IPS-18a (cell line): ENCODE results near the gene DHRSX.
"Not testable (repeated sequence)": the region's sequence is repeated elsewhere in the genome, so short reads cannot be mapped to it uniquely, and the experiment has no call there.

Experiments used
- H3K27ac ChIP-seq: one replicate; pipeline ENCODE4 v1.5.1; 2013; ENCODE audit warnings: low read length
- H3K27me3 ChIP-seq: one replicate; pipeline ENCODE4 v1.6.1; 2013; ENCODE audit warnings: mild to moderate bottlenecking, low read length; ENCODE audit not compliant: control insufficient read depth, insufficient read depth
- H3K36me3 ChIP-seq: one replicate; pipeline ENCODE4 v1.6.1; 2013; ENCODE audit warnings: low read depth, low read length; ENCODE audit not compliant: control insufficient read depth
- H3K4me1 ChIP-seq: one replicate; pipeline ENCODE4 v1.6.1; 2013; ENCODE audit warnings: low read depth, low read length; ENCODE audit not compliant: control insufficient read depth
- H3K4me3 ChIP-seq: one replicate; pipeline ENCODE4 v1.5.1; 2013; ENCODE audit warnings: low read length
- H3K9ac ChIP-seq: one replicate; pipeline ENCODE4 v1.6.1; 2013; ENCODE audit warnings: mild to moderate bottlenecking, low read length, moderate library complexity
- H3K9me3 ChIP-seq: one replicate; pipeline ENCODE4 v1.6.1; 2013; ENCODE audit warnings: low read depth, low read length; ENCODE audit not compliant: control insufficient read depth

The DHRSX gene

DNA sequence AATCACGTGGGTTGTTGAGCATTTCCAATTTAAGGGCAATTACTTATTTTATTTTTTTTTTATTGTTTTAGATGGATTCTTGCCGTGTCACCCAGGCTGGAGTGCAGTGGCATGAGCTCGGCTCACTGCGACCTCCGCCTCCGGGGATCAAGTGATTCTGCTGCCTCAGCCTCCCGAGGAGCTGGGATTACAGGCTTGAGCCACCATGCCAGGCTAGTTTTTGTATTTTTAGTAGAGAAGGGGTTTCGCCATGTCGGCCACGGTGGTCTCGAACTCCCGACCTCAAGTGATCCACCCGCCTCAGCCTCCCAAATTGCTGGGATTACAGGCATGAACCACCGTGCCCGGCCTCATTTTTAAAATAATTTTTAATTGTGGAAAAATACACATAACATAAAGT lies 111.0 kb downstream of the DHRSX start:
- not testable (repeated sequence) for H3K4me3 ChIP-seq, H3K27me3 ChIP-seq, H3K4me1 ChIP-seq, H3K9ac ChIP-seq, H3K36me3 ChIP-seq, H3K9me3 ChIP-seq, H3K27ac ChIP-seq

DNA sequence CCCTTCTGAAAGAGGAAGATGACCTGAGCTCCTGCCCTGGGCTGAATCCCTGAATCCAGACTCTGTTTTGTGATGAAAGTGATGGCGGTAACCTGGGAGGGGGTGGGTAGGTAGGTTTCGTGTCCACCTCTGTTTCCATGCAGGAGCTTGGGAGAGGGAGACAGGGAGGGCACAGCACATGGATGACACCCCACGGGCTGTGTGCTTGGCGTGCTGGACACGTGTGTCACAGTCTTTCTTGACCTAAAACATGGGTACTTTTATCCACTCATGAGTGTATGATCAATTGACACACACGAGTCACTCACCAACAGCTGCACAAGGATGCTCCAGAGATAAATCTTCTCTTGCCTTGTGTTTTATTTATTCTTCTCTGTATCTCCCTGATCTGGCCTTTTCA lies 111.5 kb downstream of the DHRSX start:
- H3K27ac ChIP-seq: no peak overlapping the region

DNA sequence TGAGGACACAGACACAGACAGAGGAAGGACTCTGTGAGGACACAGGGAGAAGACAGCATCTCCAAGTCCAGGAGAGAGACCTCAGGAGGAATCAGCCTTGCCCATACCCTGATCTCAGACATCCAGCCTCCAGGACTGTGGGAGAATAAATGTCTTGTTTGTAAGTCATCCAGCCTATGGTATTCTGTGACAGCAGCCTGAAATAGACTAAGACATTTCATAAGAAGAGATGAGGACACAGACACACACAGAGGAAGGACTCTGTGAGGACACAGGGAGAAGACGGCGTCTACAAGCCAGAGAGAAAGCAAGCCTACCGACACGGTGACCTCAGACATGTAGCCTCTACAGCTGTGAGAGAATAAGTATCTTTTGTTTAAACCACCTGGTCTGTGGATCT lies 112.1 kb downstream of the DHRSX start:
- H3K36me3 ChIP-seq: peaks cover 4% of the 10 kb centered on the region
- H3K4me1 ChIP-seq: peaks cover 3% of the 10 kb centered on the region
- no peak overlapping the region for H3K27ac ChIP-seq
- H3K27me3 ChIP-seq: no peaks in the 10 kb centered on the region
- H3K4me3 ChIP-seq: no peak overlapping the region
- peaks cover 6% of the 10 kb centered on the region for H3K9me3 ChIP-seq
- no peak overlapping the region for H3K9ac ChIP-seq

More for the DNA sequence above, 111.5 kb downstream of the DHRSX start:
- Histone ChIP-seq H3K4me3 (no peak overlapping the region), H3K36me3 (peaks cover 4% of the 10 kb centered on the region), H3K9me3 (peaks cover 6% of the 10 kb centered on the region), H3K27me3 (no peaks in the 10 kb centered on the region), H3K4me1 (peaks cover 3% of the 10 kb centered on the region), H3K9ac (no peak overlapping the region)

DNA sequence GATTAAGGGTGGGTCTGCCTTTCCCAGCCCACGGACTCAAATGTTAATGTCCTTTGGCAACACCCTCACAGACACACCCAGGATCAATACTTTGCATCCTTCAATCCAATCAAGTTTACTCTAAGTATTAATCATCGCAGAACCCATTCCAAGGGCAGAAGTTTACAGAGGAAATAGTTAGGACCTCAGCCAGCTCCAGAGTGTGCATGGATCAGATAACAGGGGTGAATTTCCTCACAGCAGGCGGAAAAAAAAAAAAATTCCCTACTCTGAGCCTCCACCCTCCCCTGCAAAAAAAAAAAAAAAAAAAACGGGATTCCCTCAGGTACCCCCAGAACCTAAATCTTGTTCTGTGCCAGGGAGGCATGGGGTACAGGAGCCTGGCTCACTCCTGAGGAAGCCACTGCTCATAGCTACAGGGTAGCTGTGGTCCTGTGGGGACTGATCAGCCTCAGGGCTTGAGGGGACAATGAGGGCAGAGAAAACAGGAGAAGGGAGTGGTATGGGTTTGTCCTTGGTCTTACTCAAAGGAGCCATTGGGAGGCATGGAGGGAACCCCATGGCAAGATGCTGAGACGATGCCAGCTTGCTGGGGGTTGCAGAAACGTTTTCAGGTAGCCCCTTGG lies 113.0 kb downstream of the DHRSX start:
- Histone ChIP-seq H3K27ac (no peak overlapping the region), H3K27me3 (no peaks in the 10 kb centered on the region), H3K9me3 (peaks cover 6% of the 10 kb centered on the region), H3K4me1 (peaks cover 3% of the 10 kb centered on the region), H3K36me3 (peaks cover 4% of the 10 kb centered on the region), H3K4me3 (no peak overlapping the region), H3K9ac (no peak overlapping the region)

DNA sequence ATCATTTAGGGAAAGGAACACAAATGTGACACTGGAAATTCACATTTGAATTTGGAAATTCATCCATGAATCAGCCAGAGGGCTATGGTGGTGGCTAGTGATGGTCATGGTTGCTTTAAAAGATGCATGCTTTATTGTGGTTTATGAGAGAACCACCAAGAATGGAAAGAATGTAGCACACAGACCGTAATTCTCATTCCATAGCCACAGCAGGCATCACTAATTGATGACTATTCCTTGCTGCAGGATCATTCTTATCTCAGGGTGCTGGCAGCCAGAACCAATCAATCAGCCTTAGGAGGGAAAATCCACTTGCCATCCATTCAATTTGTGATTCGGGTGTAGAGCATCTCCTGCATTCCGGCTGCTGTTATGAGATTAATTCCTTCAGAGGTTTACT lies 115.6 kb downstream of the DHRSX start:
- Histone ChIP-seq H3K4me3 (no peak overlapping the region), H3K4me1 (no peaks in the 10 kb centered on the region), H3K9me3 (no peaks in the 10 kb centered on the region), H3K9ac (no peak overlapping the region), H3K36me3 (no peaks in the 10 kb centered on the region), H3K27ac (no peak overlapping the region), H3K27me3 (no peaks in the 10 kb centered on the region)

DNA sequence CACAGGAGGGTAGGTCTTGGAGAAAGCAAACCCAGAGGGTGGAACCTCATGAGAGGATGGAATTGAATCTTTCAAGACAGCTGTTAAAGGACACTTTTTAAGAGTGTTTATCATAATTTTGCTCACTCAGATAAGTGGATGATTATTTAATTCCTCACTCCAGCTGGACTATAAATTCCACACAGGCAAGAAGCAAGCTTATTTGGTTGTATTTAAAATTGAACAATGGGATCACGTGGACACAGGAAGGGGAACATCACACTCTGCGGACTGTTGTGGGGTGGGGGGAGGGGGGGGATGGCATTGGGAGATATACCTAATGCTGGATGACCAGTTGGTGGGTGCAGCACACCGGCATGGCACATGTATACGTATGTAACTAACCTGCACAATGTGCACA lies 116.3 kb downstream of the DHRSX start:
- H3K27ac ChIP-seq: no peak overlapping the region
- no peaks in the 10 kb centered on the region for H3K4me1 ChIP-seq
- no peak overlapping the region for H3K4me3 ChIP-seq
- H3K9ac ChIP-seq: no peak overlapping the region
- H3K27me3 ChIP-seq: no peaks in the 10 kb centered on the region
- no peaks in the 10 kb centered on the region for H3K9me3 ChIP-seq
- no peaks in the 10 kb centered on the region for H3K36me3 ChIP-seq

DNA sequence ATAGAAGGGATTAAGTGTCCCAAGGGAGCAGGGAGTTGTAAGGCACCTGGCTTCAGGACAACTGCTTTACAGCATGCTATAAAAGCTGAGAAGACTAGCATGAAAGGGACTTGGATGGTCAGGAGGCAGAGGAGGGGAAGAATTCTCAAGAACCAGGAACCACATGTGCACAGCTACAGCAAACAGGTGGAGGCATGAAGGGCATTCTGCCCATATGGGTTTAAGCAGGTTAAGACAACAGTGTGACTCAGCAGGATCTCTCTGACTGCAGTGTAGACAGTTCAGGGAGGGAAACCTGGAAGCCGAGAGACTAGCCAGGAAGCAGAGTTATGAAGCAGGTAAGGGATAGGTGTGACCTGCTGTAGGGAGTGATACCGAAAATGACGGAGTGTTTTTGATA lies 117.0 kb downstream of the DHRSX start:
- H3K27me3 ChIP-seq: no peaks in the 10 kb centered on the region
- H3K27ac ChIP-seq: no peak overlapping the region
- no peaks in the 10 kb centered on the region for H3K4me1 ChIP-seq
- H3K4me3 ChIP-seq: no peak overlapping the region
- no peaks in the 10 kb centered on the region for H3K36me3 ChIP-seq
- no peak overlapping the region for H3K9ac ChIP-seq
- H3K9me3 ChIP-seq: no peaks in the 10 kb centered on the region

DNA sequence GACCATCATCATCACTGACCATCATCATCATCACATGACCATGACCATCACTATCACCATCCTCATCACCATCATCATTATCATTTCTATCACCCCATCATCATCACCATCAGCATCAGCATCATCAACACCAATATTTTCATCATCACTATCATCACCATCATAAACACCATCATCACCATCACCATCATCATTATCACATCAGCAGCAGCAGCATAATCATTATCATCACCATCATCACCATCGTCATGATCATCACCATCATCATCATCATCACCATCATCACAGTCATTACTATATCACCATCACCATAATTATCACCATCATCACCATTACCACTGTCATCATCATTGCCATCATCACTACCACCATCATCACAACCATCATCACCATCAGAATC lies 117.6 kb downstream of the DHRSX start:
- Histone ChIP-seq H3K4me1 (no peaks in the 10 kb centered on the region), H3K9ac (no peak overlapping the region), H3K36me3 (no peaks in the 10 kb centered on the region), H3K4me3 (no peak overlapping the region), H3K9me3 (no peaks in the 10 kb centered on the region), H3K27me3 (no peaks in the 10 kb centered on the region), H3K27ac (no peak overlapping the region)

DNA sequence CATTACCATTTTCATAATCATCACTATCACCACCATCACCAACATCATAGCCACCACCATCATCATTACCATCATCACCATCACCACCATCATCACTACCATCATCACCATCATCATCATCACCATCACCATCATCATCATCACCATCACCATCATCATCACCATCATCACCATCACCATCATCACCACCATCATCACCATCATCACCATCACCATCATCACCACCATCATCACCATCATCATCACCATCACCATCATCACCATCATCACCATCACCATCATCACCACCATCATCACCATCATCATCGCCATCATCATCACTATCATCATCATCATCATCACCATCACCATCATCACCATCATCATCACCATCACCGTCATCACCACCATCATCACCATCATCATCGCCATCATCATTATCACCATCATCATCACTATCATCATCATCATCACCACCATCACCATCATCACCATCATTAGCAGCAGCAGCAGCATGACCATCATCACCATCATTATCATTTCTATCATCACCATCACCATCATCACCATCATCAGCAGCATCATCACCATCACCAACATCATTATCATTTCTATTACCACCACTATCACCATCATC lies 118.2 kb downstream of the DHRSX start:
- H3K9me3 ChIP-seq, H3K4me3 ChIP-seq, H3K36me3 ChIP-seq, H3K4me1 ChIP-seq, H3K27ac ChIP-seq, H3K9ac ChIP-seq, H3K27me3 ChIP-seq: not testable (repeated sequence)

DNA sequence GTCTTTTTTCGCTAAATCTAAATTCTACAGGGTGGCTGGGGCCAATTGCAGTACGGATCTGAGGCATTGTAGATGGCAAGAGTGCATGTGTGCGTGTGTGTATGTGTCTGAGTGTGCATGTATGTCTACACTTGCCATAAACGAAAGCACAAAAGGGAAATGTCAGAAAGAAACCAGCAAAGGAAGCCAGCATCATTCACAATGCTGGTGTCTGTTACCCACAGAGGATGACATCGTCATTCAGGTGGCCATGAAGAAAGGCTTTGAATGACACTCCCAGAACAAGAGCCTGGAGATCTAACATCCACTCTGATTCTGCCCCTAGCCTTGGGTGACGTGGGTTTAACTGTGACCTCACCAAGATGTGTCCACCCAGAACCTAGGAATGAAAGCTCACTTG lies 124.6 kb downstream of the DHRSX start:
- Histone ChIP-seq H3K4me1 (peaks cover 7% of the 10 kb centered on the region), H3K27me3 (no peaks in the 10 kb centered on the region), H3K27ac (no peak overlapping the region), H3K4me3 (no peak overlapping the region), H3K9ac (no peak overlapping the region), H3K36me3 (no peaks in the 10 kb centered on the region), H3K9me3 (no peaks in the 10 kb centered on the region)

DNA sequence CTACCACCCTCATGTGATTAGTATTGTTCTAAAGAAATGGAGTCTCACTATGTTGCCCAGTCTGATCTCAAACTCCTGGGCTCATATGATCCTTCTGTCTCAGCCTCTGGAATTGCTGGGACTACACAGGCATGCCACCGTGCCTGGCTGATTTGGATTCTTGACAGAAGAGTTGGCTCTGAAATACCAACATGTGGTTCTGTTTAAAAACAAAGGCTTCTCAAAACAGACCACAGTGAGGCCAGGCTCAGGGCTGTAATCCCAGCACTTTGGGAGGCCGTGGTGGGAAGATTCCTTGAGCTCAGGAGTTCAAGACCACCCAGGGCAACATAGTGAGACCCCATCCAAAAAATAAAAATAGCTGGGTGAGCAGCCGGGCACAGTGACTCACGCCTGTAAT lies 126.7 kb downstream of the DHRSX start:
- H3K9ac ChIP-seq: no peak overlapping the region
- H3K27ac ChIP-seq: no peak overlapping the region
- peaks cover 10% of the 10 kb centered on the region for H3K4me1 ChIP-seq
- no peaks in the 10 kb centered on the region for H3K27me3 ChIP-seq
- H3K4me3 ChIP-seq: no peak overlapping the region
- H3K36me3 ChIP-seq: no peaks in the 10 kb centered on the region
- no peaks in the 10 kb centered on the region for H3K9me3 ChIP-seq

DNA sequence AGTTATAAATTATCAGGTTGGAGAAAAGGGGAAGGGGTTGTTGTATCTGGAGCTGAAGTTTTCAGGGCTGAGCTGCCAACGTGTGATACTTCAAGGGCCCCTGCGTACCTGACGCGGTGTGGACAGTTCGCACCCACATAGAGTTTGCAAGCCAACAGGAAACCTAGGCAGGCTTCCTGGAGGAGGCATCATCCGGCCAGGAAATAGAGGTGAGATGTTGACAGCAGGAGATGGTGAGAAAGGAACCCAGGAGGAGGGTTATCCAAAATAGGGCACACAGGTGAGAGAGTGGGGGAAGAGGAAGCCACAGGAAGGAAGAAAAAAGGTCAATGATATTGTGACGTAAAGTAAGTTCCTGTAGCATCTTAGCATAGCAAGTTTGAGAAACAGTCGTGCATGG lies 127.2 kb downstream of the DHRSX start:
- Histone ChIP-seq H3K27ac (no peak overlapping the region), H3K4me3 (no peak overlapping the region), H3K4me1 (peaks cover 10% of the 10 kb centered on the region), H3K36me3 (no peaks in the 10 kb centered on the region), H3K9ac (no peak overlapping the region), H3K27me3 (no peaks in the 10 kb centered on the region), H3K9me3 (no peaks in the 10 kb centered on the region)
